Measurements from ENCODE around the gene PARG.
"Not testable (repeated sequence)": the region's sequence is repeated elsewhere in the genome, so short reads cannot be mapped to it uniquely, and the experiment has no call there.

The PARG gene

DNA sequence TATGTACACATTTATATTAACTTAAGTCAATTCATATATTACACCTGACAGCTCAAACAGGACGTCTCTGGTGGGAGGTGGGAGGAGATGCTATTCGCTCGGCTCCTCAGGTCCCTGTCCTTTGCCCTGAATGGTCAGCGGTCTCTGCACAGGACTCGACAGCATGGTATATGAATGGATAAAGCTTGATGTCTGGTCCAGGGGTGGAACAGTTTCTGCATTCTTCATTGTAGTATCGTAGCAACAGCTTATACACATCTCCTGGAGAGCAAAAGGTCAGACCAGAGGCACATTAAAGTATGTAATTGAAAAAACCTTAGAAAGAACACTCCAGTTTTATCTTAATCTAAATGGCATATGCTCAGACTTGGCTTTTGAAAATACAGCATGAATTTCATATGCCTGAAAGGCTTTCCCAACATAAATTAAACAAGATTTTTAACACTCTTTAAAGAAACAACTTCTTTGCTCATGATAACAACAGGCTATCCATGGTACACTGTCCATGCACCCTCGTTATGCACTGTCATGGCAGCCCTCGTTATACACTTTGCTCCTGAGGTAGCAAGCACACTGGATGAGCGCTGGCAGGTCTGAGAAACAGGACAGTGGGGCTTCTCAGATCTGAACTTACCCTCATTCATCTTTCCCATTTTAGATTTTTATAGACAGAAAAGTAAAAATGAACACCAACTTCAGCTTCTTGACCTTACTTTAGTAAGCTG, 122.4 kb downstream of the PARG start:
- no peak for DNase-seq

DNA sequence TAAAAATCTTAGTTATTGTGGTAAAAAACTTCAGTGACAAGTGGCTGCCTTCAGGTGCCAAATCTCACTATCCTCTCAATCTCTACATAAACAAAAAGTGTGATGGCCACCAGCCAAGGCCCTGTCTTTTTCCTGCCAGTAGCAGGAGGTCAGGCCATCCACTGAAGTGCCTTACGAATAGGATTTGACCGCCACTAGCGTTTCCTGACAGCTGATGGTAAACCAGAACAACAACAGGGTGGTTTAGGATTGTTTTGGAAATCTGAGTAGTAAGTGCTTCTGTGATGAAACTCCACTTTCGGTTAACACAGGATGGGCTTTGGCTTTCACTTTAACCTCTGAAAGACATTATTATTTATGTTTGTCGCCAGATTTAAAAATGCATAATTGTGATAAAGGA, 124.0 kb downstream of the PARG start:
- DNase-seq, result no peak

- DNase-seq, result no peak
These were observed 137.8 kb downstream of the PARG start for GRCh38 chr10:49803988-49804387.

DNA sequence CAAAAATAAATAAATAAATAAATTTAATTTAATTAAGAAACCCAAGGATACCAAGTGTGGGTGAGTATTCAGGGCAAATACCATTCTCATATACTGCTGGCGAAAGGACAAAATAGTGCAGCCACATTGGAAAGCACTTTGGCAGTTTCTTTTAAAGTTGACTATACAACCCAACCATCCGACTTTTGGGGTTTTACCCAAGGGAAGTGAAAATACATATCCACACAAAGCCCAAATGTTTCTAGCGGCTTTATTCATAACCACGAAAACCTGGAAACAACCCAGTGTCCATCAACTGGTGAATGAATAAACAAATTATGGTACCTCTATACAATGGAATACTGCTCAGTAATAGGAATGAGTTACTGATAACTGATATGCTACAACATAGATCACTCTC, 143.6 kb downstream of the PARG start:
- DNase-seq, result no peak

DNA sequence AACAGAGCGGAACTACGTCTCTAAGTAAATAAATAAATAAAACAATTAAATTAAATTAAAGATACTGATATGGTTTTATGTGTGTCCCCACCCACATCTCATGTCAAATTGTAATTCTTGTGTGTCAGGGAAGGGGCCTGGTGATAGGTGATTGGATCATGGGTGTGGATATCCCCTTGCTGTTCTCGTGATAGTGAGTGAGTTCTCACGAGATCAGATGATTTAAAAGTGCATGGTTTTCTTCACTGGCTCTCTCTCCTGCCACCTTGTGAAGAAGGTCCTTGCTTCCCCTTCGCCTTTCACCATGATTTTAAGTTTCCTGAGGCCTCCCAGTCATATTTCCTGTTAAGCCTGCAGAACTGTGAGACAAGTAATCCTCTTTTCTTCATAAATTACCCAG, 150.7 kb downstream of the PARG start:
- DNase-seq, result no peak

- DNase-seq, result no peak
These were observed 157.1 kb downstream of the PARG start for GRCh38 chr10:49784681-49785080.

DNA sequence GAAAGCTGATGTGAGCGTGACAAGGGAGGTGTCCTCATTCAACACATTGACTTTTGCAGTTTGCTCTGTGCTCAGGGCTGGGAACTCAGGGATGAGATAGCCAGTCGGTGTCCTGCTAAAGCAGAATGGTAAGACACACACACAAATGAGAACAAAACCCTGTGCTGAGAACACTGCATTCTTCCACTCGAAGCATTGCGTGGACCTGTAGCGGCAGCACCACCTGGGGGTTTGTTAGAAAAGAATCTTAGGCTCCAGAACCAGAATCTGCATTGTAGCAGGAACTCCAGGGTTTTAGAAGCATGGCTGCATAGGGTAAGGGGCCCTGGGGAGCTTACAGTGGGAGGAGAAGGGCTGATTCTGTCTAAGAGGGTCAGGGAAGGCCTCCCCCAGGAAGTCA, 158.2 kb downstream of the PARG start:
- DNase-seq, result no peak

DNA sequence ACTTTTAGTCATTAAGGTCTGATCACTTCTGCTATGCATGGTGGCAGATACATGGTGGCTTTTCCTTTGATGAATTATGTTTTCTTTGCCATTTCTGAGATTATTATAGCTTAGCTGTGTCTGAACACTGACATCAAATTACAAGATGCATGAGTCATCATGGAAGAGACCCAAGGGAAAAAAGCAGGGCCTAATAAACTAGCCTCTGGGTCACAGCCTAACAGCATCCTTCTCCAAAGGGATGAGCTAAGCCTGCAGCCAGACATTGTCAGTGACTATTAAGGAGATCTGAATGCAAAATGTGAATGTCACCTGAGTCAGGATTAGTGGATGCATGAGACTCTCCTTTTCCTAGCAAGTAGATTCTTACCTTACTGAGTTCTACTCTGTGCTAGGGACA, 160.6 kb downstream of the PARG start:
- no peak for DNase-seq

GRCh38 chr10:49778197-49778596, 163.6 kb downstream of the PARG start:
- DNase-seq, result no peak

GRCh38 chr10:49776851-49777250, 165.0 kb downstream of the PARG start:
- no peak for DNase-seq

GRCh38 chr10:49775014-49775413, 166.8 kb downstream of the PARG start:
- no peak for DNase-seq

- not testable (repeated sequence) for DNase-seq
These were observed 168.9 kb downstream of the PARG start for GRCh38 chr10:49772944-49773343.

DNA sequence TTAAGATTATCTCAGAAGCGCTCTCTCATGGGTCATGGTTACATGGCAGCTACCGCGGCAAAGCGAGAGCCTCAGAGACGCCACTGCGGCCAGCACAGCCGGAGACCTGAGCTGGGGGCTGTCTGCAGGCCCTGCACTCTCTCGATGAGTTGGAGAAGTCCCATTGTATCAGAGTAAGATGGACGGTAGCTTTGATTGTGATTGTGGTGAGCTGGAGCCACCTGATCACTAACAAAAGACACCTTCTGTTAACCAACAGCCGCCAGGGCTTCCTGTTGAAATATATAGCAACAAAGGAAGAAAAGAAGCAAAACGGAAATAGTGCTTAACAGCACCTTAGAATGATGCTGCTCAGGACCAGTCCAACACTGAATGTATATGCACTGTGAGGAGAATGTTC, 170.8 kb downstream of the PARG start:
- not testable (repeated sequence) for DNase-seq

DNA sequence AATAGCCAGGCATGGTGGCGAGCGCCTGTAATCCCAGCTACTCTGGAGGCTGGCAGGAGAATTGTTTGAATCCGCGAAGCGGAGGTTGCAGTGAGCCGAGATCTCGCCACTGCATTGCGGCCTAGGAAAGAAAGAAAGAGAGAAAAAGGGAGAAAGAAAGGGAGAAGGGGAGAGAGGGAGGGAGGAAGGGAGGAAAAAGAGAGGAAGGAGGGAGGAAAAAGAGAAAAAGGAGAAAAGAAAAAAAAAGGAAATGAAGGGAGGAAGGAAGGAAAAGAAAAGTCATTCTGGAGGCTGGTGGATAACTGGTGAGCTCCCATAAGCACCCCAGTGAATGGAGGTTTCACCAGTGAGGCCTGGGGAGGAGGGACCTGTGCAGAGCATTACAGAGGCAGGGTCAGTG, 172.1 kb downstream of the PARG start:
- no peak for DNase-seq

GRCh38 chr10:49768731-49769130, 173.1 kb downstream of the PARG start:
- DNase-seq, result no peak

DNA sequence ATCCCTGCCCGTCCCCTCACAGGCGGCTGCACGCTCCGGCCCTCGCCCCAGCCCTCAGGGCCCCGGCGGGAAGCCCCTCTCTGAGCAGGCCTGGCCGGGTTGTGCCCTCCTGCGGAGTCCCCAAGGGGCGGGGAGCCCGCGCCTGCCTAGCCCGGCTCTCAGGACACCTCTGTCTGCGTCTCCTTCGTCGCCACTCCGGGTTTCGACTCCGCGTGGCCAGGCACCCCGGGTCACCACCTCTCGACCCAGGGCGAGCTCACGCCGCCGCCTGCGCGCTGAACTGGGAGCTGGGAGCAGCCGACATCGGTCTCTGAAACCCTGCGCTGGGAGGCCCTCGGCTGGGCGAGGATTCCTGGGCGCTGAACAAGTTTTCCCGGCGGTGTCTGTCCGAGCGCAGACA, 173.5 kb downstream of the PARG start:
- DNase-seq, result no peak
